DND-41 (cell line): ENCODE results near the gene SPPL3.

Experiments used
- EZH2 ChIP-seq: IDR thresholded peaks from 3 replicates; pipeline ENCODE4 v1.6.1; 2012; ENCODE audit warnings: borderline replicate concordance, low read depth, mild to moderate bottlenecking, moderate library complexity, low read length, inconsistent platforms; ENCODE audit not compliant: severe bottlenecking
- TF ChIP-seq, protein P1 (sequence below): IDR thresholded peaks from 2 replicates; pipeline ENCODE4 v1.5.1; 2012; ENCODE audit warnings: borderline replicate concordance, low read length, moderate library complexity, mild to moderate bottlenecking; ENCODE audit not compliant: poor library complexity, severe bottlenecking; ENCODE audit errors: extremely low read depth

- TF ChIP-seq, protein P1, sequence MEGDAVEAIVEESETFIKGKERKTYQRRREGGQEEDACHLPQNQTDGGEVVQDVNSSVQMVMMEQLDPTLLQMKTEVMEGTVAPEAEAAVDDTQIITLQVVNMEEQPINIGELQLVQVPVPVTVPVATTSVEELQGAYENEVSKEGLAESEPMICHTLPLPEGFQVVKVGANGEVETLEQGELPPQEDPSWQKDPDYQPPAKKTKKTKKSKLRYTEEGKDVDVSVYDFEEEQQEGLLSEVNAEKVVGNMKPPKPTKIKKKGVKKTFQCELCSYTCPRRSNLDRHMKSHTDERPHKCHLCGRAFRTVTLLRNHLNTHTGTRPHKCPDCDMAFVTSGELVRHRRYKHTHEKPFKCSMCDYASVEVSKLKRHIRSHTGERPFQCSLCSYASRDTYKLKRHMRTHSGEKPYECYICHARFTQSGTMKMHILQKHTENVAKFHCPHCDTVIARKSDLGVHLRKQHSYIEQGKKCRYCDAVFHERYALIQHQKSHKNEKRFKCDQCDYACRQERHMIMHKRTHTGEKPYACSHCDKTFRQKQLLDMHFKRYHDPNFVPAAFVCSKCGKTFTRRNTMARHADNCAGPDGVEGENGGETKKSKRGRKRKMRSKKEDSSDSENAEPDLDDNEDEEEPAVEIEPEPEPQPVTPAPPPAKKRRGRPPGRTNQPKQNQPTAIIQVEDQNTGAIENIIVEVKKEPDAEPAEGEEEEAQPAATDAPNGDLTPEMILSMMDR = no peak
- no peak for TF ChIP-seq EZH2
These were observed 105.5 kb downstream of the SPPL3 start for GRCh38 chr12:120798696-120799095.
